HCT116 (cell line): ENCODE measurements around the gene CERS6. TPM values are rescaled to one million over a fixed set of nuclear protein-coding genes. Genes with fewer than 3 reads are reported as not detected.

Source experiments
- ATAC-seq: fragments of 200-7000 bp; cut with Tn5 transposase; 2 replicates; pipeline ENCODE4 v1.9.1; 2020; ENCODE audit warnings: mild to moderate bottlenecking, moderate library complexity
- BruUV-seq: library from RNA; stranded (reverse); fragments of 400-500 nt; replicated peaks from 2 replicates; lab custom pipeline; 2021; lab: Mats Ljungman, UMichigan
- CTCF ChIA-PET: fragments of 300-600 bp; sonication (Branson Sonifier 250); formaldehyde crosslinking; loops from one replicate; lab custom pipeline; 2021; ENCODE audit warnings: antibody characterized with exemption; lab: Charles Lee
- POLR2A ChIA-PET: fragments of 300-600, 350-600 bp; sonication (Branson Sonifier 250); formaldehyde crosslinking; loops from one replicate; lab custom pipeline; 2021; ENCODE audit warnings: antibody characterized with exemption; lab: Charles Lee
- RAD21 ChIA-PET, 2 experiments: fragments of 300-600 bp; sonication (Branson Sonifier 250); formaldehyde crosslinking; loops; one replicate each; lab custom pipeline; 2023; ENCODE audit warnings: low total read pairs in 2 of 2; ENCODE audit not compliant: uncharacterized antibody in 2 of 2, unreplicated experiment in 2 of 2, low non-redundant PET in 1 of 2; lab: Charles Lee
- DNase-seq: peaks from one replicate; pipeline ENCODE4 v3.0.0-alpha.2; 2010; ENCODE audit warnings: low read depth, low spot score
- H2AFZ ChIP-seq: fragments of 200-600 bp; shearing (Covaris generic), sonication (generic); 2 replicates; pipeline ENCODE4 v1.6.1; 2017; ENCODE audit warnings: low read depth, mixed run types, mixed read lengths, antibody characterized with exemption, low read length; ENCODE audit not compliant: poor library complexity, severe bottlenecking
- H3K27ac ChIP-seq: 2 replicates; pipeline ENCODE4 v1.5.1; 2012; ENCODE audit warnings: low read depth, low read length
- H3K27me3 ChIP-seq: fragments of 200-600 bp; sonication (generic); 2 replicates; pipeline ENCODE4 v1.6.1; 2016; ENCODE audit warnings: mixed run types, low read length, mixed read lengths; ENCODE audit not compliant: insufficient read depth
- H3K36me3 ChIP-seq, 2 experiments: fragments of 200-500 bp in 1 of 2; fragments of 200-600 bp in 1 of 2; sonication (Bioruptor generic) in 1 of 2; sonication (generic) in 1 of 2; 2 replicates each; pipeline versions ENCODE4 v1.5.1 to v1.6.1; 2014 to 2016; ENCODE audit warnings: low read length in 2 of 2, inconsistent platforms in 1 of 2, mixed read lengths in 1 of 2, mixed run types in 1 of 2; ENCODE audit not compliant: insufficient read depth in 2 of 2, control insufficient read depth in 1 of 2
- H3K4me1 ChIP-seq, 2 experiments: fragments of 200-600 bp in 1 of 2; sonication (generic) in 1 of 2; 2 replicates each; pipeline versions ENCODE4 v1.5.1 to v1.6.1; 2012 to 2017; ENCODE audit warnings: low read length in 2 of 2, inconsistent platforms in 1 of 2, mild to moderate bottlenecking in 1 of 2, mixed read lengths in 1 of 2, mixed run types in 1 of 2, moderate library complexity in 1 of 2; ENCODE audit not compliant: insufficient read depth in 2 of 2, control insufficient read depth in 1 of 2
- H3K4me2 ChIP-seq: fragments of 200-600 bp; sonication (generic); 2 replicates; pipeline ENCODE4 v1.6.1; 2017; ENCODE audit warnings: mixed run types, low read length, mixed read lengths
- H3K4me3 ChIP-seq, 2 experiments: fragments of 200-600 bp in 1 of 2; sonication (generic) in 1 of 2; replicated peaks in 1 of 2; 2 replicates each; pipeline ENCODE4 v1.5.1; 2011 to 2016; ENCODE audit warnings: low read length in 2 of 2, control low read depth in 1 of 2, low read depth in 1 of 2, mild to moderate bottlenecking in 1 of 2, mixed read lengths in 1 of 2, mixed run types in 1 of 2
- H3K79me2 ChIP-seq: fragments of 200-600 bp; sonication (generic); 2 replicates; pipeline ENCODE4 v1.6.1; 2017; ENCODE audit warnings: mild to moderate bottlenecking, mixed run types, low read length, moderate library complexity, mixed read lengths; ENCODE audit not compliant: insufficient read depth
- H3K9ac ChIP-seq: fragments of 200-600 bp; sonication (generic); 2 replicates; pipeline ENCODE4 v1.6.1; 2016; ENCODE audit warnings: low read length, mixed read lengths
- H3K9me2 ChIP-seq: fragments of 200-600 bp; sonication (generic), shearing (Covaris generic); 2 replicates; pipeline ENCODE4 v1.6.1; 2017; ENCODE audit warnings: mixed run types, mild to moderate bottlenecking, moderate library complexity; ENCODE audit not compliant: insufficient read depth
- H3K9me3 ChIP-seq, 2 experiments: fragments of 200-500 bp in 1 of 2; fragments of 200-600 bp in 1 of 2; sonication (Bioruptor generic) in 1 of 2; sonication (generic) in 1 of 2; 2 replicates each; pipeline ENCODE4 v1.6.1; 2014 to 2017; ENCODE audit warnings: low read length in 2 of 2, mixed read lengths in 2 of 2, inconsistent platforms in 1 of 2, low read depth in 1 of 2, mild to moderate bottlenecking in 1 of 2, mixed run types in 1 of 2, moderate library complexity in 1 of 2; ENCODE audit not compliant: control insufficient read depth in 1 of 2, insufficient read depth in 1 of 2
- H4K20me1 ChIP-seq: fragments of 200-600 bp; sonication (generic), shearing (Covaris generic); 2 replicates; pipeline ENCODE4 v1.6.1; 2017; ENCODE audit warnings: mixed run types, mild to moderate bottlenecking, moderate library complexity; ENCODE audit not compliant: insufficient read depth
- ATF3 ChIP-seq: IDR thresholded peaks from 2 replicates; pipeline ENCODE4 v1.6.1; 2012
- CBX3 ChIP-seq: IDR thresholded peaks from 2 replicates; pipeline ENCODE4 v1.6.1; 2012; ENCODE audit warnings: low read depth
- EZH2 ChIP-seq: fragments of 200-600 bp; sonication (generic); IDR thresholded peaks from 2 replicates; pipeline ENCODE4 v1.6.1; 2017; ENCODE audit warnings: antibody characterized with exemption, mixed run types
- EZH2phosphoT487 ChIP-seq: fragments of 200-600 bp; IDR thresholded peaks from 2 replicates; pipeline ENCODE4 v1.6.1; 2018; ENCODE audit warnings: antibody characterized with exemption, borderline replicate concordance
- JUND ChIP-seq: IDR thresholded peaks from 2 replicates; pipeline ENCODE4 v1.6.1; 2012
- POLR2A ChIP-seq: IDR thresholded peaks from 2 replicates; pipeline ENCODE4 v1.7.0; 2011; ENCODE audit warnings: borderline replicate concordance; ENCODE audit not compliant: insufficient read depth, insufficient read length; ENCODE audit errors: extremely low read depth
- RAD21 ChIP-seq: IDR thresholded peaks from 2 replicates; pipeline ENCODE4 v1.6.1; 2012; ENCODE audit warnings: low read depth, mild to moderate bottlenecking
- REST ChIP-seq: IDR thresholded peaks from 2 replicates; pipeline ENCODE4 v1.6.1; 2012; ENCODE audit warnings: low read depth
- ZBTB33 ChIP-seq: IDR thresholded peaks from 2 replicates; pipeline ENCODE4 v1.6.1; 2011; ENCODE audit warnings: mild to moderate bottlenecking, low read length, moderate library complexity; ENCODE audit not compliant: insufficient replicate concordance; ENCODE audit errors: extremely low read depth
- ZFX ChIP-seq: fragments of 450-650 bp; IDR thresholded peaks from 2 replicates; pipeline ENCODE4 v1.6.1; 2017
- intact Hi-C: fragments of 100-400 bp; cut with micrococcal nuclease; formaldehyde crosslinking; loops from 2 replicates; pipeline ENCODE4 v1.10.0; 2022
- total RNA-seq: library from RNA; stranded (reverse); gene quantifications from one replicate; pipeline ENCODE4 v1.2.1, GENCODE V29; 2021; ENCODE audit not compliant: unreplicated experiment

CERS6 gene
- total RNA-seq, 1 experiment from 2014 or later: 37.0 TPM

- Histone ChIP-seq H2AFZ (no peak overlapping the region), H3K79me2 (peaks cover 80% of the 10 kb centered on the region), H3K36me3 (no peaks in the 10 kb centered on the region), H3K27ac (no peak overlapping the region), H3K9ac (no peak overlapping the region), H3K4me3 (no peak overlapping the region), H3K4me2 (no peak overlapping the region), H3K27me3 (no peaks in the 10 kb centered on the region), H3K9me3 (no peaks in the 10 kb centered on the region), H4K20me1 (peaks cover 10% of the 10 kb centered on the region; the same call in 1 of the 2 replicates), H3K4me1 (peaks cover 0 to 6% of the 10 kb centered on the region in 2 experiments; a peak in 1 of 4 replicates), H3K9me2 (no peaks in the 10 kb centered on the region)
- ChIA-PET RAD21 (no interaction called here), CTCF (no interaction called here), POLR2A (no interaction called here)
- intact Hi-C loops: no loop called here
- TF ChIP-seq ZFX (no peak), REST (no peak), ATF3 (no peak)
- no peak for DNase-seq
- BruUV-seq: no TSS peak
- no peak for ATAC-seq
Observed at GRCh38 chr2:168521053-168521741, 65.1 kb downstream of the CERS6 start.

GRCh38 chr2:168522446-168522845 lies 66.4 kb downstream of the CERS6 start:
- BruUV-seq: no TSS peak
- no peaks in the 10 kb centered on the region for H3K27me3 ChIP-seq
- DNase-seq: no peak
- no peak overlapping the region for H2AFZ ChIP-seq
- ChIA-PET RAD21 (no interaction called here), CTCF (no interaction called here), POLR2A (no interaction called here)
- H3K9ac ChIP-seq: no peak overlapping the region
- no peak overlapping the region for H3K4me3 ChIP-seq
- peaks cover 10% of the 10 kb centered on the region; the same call in 1 of the 2 replicates for H4K20me1 ChIP-seq
- H3K27ac ChIP-seq: no peak overlapping the region
- no peak overlapping the region for H3K4me2 ChIP-seq
- H3K9me3 ChIP-seq: no peaks in the 10 kb centered on the region
- ATAC-seq: no peak
- intact Hi-C loops: no loop called here
- H3K4me1 ChIP-seq: peaks cover 0 to 6% of the 10 kb centered on the region in 2 experiments; a peak in 1 of 4 replicates
- H3K9me2 ChIP-seq: no peaks in the 10 kb centered on the region
- peaks cover 83% of the 10 kb centered on the region for H3K79me2 ChIP-seq
- no peaks in the 10 kb centered on the region for H3K36me3 ChIP-seq
- TF ChIP-seq POLR2A: no peak
- TF ChIP-seq CBX3: no peak
- no peak for TF ChIP-seq EZH2phosphoT487
- no peak for TF ChIP-seq RAD21
- no peak for TF ChIP-seq REST
- TF ChIP-seq EZH2: no peak
- no peak for TF ChIP-seq ZBTB33
- no peak for TF ChIP-seq JUND
